Ishikawa (cell line): ENCODE measurements around the gene FBH1.

Experiments used
- CEBPB ChIP-seq: IDR thresholded peaks from 2 replicates; pipeline ENCODE4 v1.6.1; 2012
- CREB1 ChIP-seq: IDR thresholded peaks from 2 replicates; pipeline ENCODE4 v1.6.1; 2012; ENCODE audit warnings: low read depth
- EP300 ChIP-seq: IDR thresholded peaks from 2 replicates; pipeline ENCODE4 v1.6.1; 2012; ENCODE audit warnings: borderline replicate concordance
- FOXM1 ChIP-seq: IDR thresholded peaks from 2 replicates; pipeline ENCODE4 v1.6.1; 2012; ENCODE audit warnings: low read depth, borderline replicate concordance
- MAX ChIP-seq: IDR thresholded peaks from 2 replicates; pipeline ENCODE4 v1.6.1; 2012
- RAD21 ChIP-seq: IDR thresholded peaks from 2 replicates; pipeline ENCODE4 v1.6.1; 2012; ENCODE audit warnings: low read depth
- REST ChIP-seq: IDR thresholded peaks from 2 replicates; pipeline ENCODE4 v1.6.1; 2012; ENCODE audit warnings: low read depth, mild to moderate bottlenecking
- TAF1 ChIP-seq: IDR thresholded peaks from 2 replicates; pipeline ENCODE4 v1.6.1; 2012; ENCODE audit warnings: low read depth, mild to moderate bottlenecking
- TCF12 ChIP-seq: IDR thresholded peaks from 2 replicates; pipeline ENCODE4 v1.6.1; 2012; ENCODE audit warnings: low read depth
- TEAD4 ChIP-seq: IDR thresholded peaks from 2 replicates; pipeline ENCODE4 v1.6.1; 2012
- USF1 ChIP-seq: IDR thresholded peaks from 2 replicates; pipeline ENCODE4 v1.6.1; 2012
- YY1 ChIP-seq: IDR thresholded peaks from 2 replicates; pipeline ENCODE4 v1.6.1; 2012; ENCODE audit warnings: low read depth

- TF ChIP-seq REST (no peak), TAF1 (no peak), MAX (no peak), CREB1 (no peak), CEBPB (no peak), EP300 (no peak), USF1 (no peak), FOXM1 (no peak), TEAD4 (no peak), YY1 (no peak), TCF12 (no peak), RAD21 (no peak)
These were observed 34.8 kb downstream of the FBH1 start for GRCh38 chr10:5924889-5925288.
